NB4 (cell line): ENCODE data around the gene E2F7.

Experiments used
- DNase-seq: peaks from one replicate; pipeline ENCODE4 v3.0.0; 2010; ENCODE audit warnings: low read depth
- H3K4me3 ChIP-seq: one replicate; pipeline ENCODE4 v1.5.1; 2011; ENCODE audit warnings: mild to moderate bottlenecking, low read depth, low read length, moderate library complexity
- CTCF ChIP-seq: IDR thresholded peaks from one replicate; pipeline ENCODE4 v1.5.1; 2012; ENCODE audit warnings: low read depth, low read length
- MAX ChIP-seq: IDR thresholded peaks from 2 replicates; pipeline ENCODE4 v1.6.1; 2011; ENCODE audit warnings: low read depth, low read length
- MYC ChIP-seq: IDR thresholded peaks from 2 replicates; pipeline ENCODE4 v1.6.1; 2011; ENCODE audit warnings: low read depth, low read length
- POLR2A ChIP-seq: IDR thresholded peaks from 2 replicates; pipeline ENCODE4 v1.6.1; 2011; ENCODE audit warnings: mild to moderate bottlenecking; ENCODE audit not compliant: insufficient read length; ENCODE audit errors: extremely low read depth

E2F7 gene

GRCh38 chr12:76998908-76999556 is 66.3 kb downstream of the E2F7 start:
- no peak for DNase-seq
- TF ChIP-seq MAX = no peak
- TF ChIP-seq MYC = no peak
- no peak for TF ChIP-seq CTCF
- no peak for TF ChIP-seq POLR2A
- H3K4me3 ChIP-seq = no peak overlapping the region

- no peak overlapping the region for H3K4me3 ChIP-seq
- no peak for DNase-seq
- TF ChIP-seq POLR2A = no peak
- no peak for TF ChIP-seq MYC
- no peak for TF ChIP-seq CTCF
- no peak for TF ChIP-seq MAX
Observed at GRCh38 chr12:76998386-76998785, 67.0 kb downstream of the E2F7 start.

GRCh38 chr12:76997011-76997780 is 68.2 kb downstream of the E2F7 start:
- DNase-seq = no peak
- no peak for TF ChIP-seq CTCF
- no peak for TF ChIP-seq MYC
- TF ChIP-seq POLR2A = no peak
- TF ChIP-seq MAX = no peak
- H3K4me3 ChIP-seq = no peak overlapping the region

GRCh38 chr12:76990716-76991115 is 74.7 kb downstream of the E2F7 start:
- H3K4me3 ChIP-seq = no peak overlapping the region
- DNase-seq = no peak
- TF ChIP-seq POLR2A = no peak
- no peak for TF ChIP-seq MAX
- TF ChIP-seq CTCF = no peak
- no peak for TF ChIP-seq MYC

GRCh38 chr12:76984566-76984965 is 80.8 kb downstream of the E2F7 start:
- TF ChIP-seq MAX (no peak), CTCF (no peak), MYC (no peak), POLR2A (no peak)

More at GRCh38 chr12:76984566-76984965, 80.8 kb downstream of the E2F7 start:
- H3K4me3 ChIP-seq = no peak overlapping the region
- no peak for DNase-seq
